ENCODE results near the gene KDM5A. TPM values are rescaled to one million over a fixed set of nuclear protein-coding genes. Genes with fewer than 3 reads are reported as not detected.
"Not testable (repeated sequence)": the region's sequence is repeated elsewhere in the genome, so short reads cannot be mapped to it uniquely, and the experiment has no call there.

Gene KDM5A
- 10 to 100 TPM; 28.6 to 53.2 (median 47.3) TPM for polyA plus RNA-seq (ENCODE audit: insufficient read depth in 1 of 5, insufficient read length in 5 of 5, low replicate concordance in 1 of 5)
- long read RNA-seq, donor 1, partial matches to known transcripts, result 0 of 2 reads
- long read RNA-seq, donor 1, other reads (novel, unspliced or antisense), result 0 of 2 reads
- long read RNA-seq, donor 2, result 0 reads
- long read RNA-seq, donor 3, result 0 reads
- long read RNA-seq, donor 4, partial matches to known transcripts, result 6 of 7 reads
- long read RNA-seq, donor 4, other reads (novel, unspliced or antisense), result 0 of 7 reads
- long read RNA-seq, donor 5, partial matches to known transcripts, result 0 of 1 reads
- long read RNA-seq, donor 5, other reads (novel, unspliced or antisense), result 0 of 1 reads
- long read RNA-seq, donor 6, partial matches to known transcripts, result 0 of 1 reads
- long read RNA-seq, donor 6, other reads (novel, unspliced or antisense), result 0 of 1 reads
- long read RNA-seq, donor 7, result 0 reads
- long read RNA-seq, donor 8, result 0 reads

- peak; percentile 96 to 98 for DNase-seq
Observed at GRCh38 chr12:389142-390096, at the start of gene KDM5A. Gene KDM5A, minus strand, starts transcription at chr12:389320. Its CDS starts 229 bp downstream, at chr12:389091.

- DNase-seq, result not testable (repeated sequence)
Observed at GRCh38 chr12:435737-436136, 46.6 kb upstream of the KDM5A start.

- no peak for DNase-seq
Observed at GRCh38 chr12:422526-422925, 33.4 kb upstream of the KDM5A start.

DNA sequence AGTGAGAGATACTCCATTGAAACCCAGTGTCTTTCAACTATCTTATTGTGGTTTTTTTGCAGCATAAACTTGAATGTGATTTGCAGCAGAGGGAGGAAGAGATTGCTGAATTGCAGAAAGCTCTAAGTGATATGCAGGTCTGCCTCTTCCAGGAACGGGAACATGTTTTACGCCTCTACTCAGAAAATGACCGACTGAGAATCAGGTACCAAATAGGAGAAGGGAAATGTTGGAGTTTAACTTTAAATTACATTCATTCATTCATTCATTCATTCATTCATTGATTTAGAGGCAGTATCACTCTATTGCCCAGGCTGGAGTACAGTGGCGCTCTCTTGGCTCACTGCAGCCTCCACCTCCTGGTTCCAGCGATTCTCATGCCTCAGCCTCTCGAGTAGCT, 29.3 kb upstream of the KDM5A start:
- no peak for DNase-seq

DNA sequence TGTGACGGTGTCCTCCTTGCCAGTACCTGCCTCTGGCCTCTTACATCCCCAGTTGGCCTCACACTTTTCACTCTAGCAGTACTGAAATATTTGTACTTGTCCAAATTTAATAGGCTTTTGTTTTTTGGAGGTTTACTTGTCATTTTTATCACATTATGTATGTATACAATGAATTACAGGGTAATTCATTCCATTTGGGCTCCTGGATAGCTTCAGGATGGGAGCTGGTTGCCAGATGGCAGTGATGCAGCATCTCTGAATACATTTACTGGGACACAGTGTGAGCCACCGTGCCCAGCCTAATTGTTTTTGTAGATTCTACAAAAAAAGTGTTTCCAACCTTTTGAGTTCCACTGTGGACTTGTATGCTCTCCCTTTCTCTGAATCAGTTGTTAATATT, 25.7 kb upstream of the KDM5A start:
- DNase-seq, result no peak

DNA sequence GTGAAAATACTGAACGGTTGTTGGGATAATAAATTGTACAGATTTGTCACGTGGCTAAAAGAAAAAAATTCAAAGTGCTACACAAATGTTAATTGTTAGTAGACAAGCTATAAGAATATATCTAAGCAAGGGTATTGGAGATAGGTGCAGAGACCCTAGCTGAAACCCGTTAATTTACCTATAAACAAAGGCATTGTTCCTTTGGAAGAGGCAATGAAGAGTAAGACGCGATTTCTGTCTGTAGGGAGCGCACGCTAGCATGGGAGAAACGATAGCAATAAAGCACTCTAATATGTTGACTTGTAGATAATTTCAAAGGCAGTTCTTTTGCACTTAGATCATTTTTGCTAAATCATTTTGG, 12.9 kb upstream of the KDM5A start:
- peak in 1 of 2 donors; percentile 28 for DNase-seq

DNA sequence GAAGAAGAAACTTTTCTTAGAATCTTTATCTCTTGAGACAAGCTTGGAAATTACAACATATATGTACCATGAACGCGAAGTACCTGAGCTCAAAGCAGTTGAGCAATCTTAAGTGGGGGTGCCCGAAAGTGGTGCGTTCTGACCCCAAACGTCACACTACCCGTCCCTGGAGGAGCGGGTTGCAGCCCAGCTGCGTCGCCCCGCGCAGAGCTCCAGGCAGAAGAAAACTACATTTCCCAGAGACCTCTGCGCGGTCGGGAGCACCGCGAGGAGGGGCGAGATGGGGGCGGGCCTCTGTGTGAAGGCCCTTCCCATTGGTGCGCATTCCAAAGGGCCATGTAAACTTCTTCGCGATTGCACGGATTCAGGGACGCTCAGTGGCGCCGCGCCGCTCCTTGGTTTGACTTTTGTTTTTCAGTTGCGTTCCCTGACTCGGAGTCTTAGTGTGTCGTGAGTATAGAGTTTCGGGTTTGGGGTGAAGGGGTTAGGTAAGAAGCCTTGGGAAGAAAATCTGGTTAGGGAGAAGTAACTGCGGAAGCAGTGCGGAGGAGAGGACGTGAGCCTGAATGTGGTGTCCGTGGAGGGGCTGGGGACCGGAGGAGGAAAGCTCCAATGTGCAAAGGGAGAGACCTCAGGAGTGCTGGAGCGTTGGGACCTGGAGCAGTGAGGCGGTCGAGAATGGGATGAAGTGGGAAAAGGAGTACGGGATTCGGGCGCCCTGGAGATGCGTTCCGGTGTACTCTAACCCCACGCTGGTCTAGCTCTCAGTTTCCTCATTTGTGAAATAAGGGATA, 12.3 kb upstream of the KDM5A start, which contains the start of gene CCDC77:
Gene CCDC77 (plus strand): TSS at position 410 of the 794 bp plus-strand sequence. CDS start 7,740 bp downstream, outside the sequence.
- DNase-seq, result peak; percentile 93 to 95

- DNase-seq, result no peak
Observed at GRCh38 chr12:400828-401227, 11.7 kb upstream of the KDM5A start.

DNA sequence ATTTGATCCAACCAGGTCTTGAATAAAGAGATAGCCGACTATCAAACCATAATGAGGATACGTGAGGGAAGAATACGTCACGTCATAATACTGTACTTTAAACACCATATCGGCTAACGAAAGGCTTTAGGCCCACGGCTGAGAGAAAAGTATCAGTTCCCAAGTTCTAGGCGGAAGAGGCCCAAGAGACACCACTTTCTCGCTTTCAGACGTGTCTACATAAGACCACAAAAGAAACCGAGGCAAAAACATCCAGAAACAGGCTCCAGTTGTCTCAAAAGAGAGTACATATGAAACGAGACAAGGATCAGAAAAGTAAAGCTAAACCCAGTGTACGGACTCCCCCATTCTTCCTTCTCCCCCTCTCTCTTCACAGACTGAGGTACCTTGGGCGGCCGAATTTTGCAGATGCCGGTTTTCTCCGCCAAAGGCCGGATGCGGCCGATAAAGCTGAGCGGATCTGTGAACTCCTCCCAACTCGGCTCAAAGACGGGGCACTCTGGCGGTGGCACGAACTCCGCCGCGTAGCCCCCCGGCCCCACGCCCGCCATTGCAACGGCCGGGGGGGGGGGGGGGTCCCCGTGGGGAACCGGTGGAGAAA, 479 bp downstream of the KDM5A start:
- peak in 1 of 2 donors; percentile 24 for DNase-seq

DNA sequence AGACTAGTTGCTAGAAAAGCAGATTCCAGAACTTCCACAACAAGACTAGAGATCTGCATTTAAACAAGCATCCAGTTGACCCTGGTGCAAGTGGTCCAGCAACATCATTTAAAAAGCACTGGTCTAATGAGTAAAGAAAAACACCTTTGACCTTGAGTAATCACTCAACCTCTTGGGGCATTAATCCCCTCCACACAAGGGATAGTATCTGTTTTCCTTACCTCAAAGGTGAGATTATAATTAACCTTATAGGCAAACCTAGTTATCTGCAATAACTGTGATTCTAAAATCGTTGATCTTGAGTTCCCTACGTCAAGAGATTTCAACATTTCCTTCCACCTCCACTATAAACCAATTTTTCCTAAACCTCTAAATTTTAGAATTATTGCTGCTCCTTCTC, 1.1 kb downstream of the KDM5A start:
- no peak for DNase-seq

DNA sequence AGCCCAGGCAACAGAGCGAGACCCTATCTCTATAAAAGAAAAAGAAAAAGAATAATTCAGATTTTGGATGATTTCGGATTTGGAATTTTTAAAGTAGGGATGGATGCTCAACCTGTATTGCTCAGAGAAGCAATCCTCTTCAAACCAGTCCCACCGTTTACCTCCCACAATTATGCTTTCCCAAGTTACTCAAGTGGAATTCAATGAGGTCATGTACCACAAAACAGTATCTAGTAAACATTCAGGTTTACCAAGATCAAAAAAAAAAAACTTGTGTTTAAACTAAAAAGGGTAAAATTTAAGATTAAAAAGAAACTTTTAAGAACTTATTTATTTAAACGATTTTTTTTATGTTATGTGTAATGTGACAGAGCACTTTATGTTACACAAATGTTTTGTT, 2.5 kb downstream of the KDM5A start:
- no peak for DNase-seq

GRCh38 chr12:370739-371485, 18.2 kb downstream of the KDM5A start:
- DNase-seq, result not testable (repeated sequence)

DNA sequence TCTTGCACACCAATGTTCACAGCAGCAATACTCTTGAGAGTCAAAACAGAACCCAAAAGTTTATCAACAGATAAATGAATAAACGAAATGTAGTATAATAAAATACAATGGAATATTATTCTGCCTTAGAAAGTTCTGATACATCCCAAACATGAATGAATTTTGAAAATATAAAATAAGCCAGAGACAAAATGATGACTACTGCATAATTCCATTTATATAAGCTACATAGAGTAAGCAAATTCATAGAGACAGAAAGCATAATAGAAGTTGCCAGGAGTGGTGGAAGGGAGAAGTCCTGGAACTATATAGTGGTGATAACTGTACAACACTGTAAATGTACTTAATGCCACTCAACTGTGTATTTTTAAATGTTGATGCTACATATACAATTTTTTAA, 21.1 kb downstream of the KDM5A start:
- no peak for DNase-seq

DNA sequence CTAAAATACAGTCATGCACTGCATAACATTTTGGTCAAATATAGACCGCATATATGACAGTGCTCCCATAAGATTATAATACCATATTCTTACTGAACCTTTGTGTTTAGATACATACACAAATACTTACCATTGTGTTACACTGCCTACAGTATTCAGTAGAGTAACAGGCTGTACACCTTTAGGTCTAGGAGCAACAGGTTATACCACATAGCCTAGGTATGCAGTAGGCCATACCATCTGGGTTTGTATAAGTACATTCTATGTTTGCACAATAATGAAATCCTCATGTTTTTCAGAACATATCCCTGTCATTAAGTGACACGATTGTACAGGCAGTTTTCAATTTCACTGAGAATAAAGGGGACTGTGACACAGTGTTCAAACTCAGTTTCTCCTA, 22.3 kb downstream of the KDM5A start:
- DNase-seq, result no peak

DNA sequence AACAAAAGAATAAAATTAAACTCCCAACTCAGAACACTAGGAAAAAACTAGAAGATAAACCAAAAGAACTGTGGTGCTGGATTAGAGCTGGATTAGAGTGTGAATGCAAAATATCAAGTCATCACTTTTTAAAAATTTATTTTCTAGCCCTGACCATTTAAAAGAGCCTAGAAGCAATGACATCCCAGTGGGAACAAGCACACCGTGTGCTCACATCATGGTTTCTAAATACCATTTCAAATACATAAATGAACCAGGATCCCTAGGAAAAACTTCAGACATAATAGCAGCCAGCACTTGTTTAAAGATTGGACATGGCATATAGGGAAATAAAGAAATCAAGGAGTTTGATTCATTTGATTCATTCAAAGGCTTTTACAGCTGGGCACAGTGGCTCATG, 30.0 kb downstream of the KDM5A start:
- no peak for DNase-seq

DNA sequence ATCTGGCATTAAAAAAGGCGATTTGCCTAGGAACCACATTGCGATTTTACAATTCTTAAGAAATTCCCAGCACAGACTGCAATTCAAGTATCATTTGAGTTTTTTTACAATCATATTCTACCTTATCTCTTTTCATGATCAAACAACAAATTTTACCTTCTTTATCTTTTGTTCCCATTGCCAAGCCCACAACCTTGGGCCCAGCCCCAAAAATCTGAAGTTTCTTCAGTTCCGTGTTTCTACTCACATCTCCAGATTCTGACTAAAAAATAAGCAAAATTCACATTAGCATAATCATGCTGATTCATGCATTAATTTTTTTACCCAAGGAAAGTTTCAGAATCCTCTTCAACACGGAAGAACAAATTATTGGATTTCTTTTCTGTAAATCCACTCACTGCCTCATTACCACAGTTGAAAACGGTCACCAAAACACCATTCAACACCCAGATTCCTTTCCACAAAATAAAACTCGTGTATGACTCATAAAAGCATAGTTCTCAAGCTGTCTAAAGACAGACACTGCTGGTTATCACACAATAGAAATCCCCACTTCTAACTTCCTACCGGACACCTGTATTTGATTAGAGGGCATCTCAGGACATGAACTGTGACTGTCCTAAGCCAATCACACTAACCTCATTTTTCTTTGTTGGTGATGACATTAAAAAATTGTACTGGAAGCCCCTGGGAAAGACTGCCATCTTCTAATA, 32.7 kb downstream of the KDM5A start:
- DNase-seq, result no peak

DNA sequence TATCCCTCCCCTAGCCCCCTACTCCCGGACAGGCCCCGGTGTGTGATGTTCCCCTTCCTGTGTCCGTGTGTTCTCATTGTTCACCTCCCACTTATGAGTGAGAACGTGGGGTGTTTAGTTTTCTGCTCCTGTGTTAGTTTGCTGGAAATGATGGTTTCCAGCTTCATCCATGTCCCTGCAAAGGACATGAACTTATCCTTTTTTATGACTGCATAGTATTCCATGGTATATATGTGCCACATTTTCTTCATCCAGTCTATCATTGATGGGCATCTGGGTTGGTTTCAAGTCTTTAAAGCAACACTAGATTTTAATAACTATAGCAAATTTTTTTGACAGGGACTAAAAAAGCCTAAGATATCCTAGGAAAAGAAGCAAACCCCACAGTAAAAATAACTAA, 37.9 kb downstream of the KDM5A start:
- not testable (repeated sequence) for DNase-seq

DNA sequence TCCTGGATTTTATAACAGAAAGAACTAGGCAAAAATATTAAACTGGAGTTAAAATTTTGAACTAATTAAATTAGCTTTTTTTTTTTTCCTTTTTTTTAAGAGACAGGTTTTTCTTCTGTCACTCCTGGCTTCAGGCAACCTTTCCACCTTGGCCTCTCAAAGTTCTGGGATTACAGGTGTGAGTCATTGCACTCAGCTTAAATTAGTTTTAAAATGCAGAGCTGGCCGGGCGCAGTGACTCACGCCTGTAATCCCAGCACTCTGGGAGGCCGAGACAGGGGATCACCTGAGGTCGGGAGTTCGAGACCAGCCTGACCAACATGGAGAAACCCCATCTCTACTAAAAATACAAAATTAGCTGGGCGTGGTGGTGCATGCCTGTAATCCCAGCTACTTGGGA, 39.5 kb downstream of the KDM5A start:
- DNase-seq, result not testable (repeated sequence)

DNA sequence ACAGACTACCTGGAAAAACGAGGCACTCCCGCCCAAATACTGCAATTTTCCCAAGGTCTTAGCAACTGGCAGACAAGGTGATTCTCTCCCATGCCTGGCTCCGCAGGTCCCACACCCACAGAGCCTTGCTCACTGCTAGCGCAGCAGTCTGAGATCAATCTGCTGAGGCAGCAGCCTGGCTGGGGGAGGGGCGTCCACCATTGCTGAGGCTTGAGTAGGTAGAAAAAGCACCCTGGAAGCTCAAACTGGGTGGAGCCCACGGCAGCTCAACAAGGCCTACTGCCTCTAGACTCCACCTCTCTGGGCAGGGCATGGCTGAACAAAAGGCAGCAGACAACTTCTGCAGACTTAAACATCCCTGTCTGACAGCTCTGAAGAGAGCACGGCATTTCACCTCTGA, 46.1 kb downstream of the KDM5A start:
- not testable (repeated sequence) for DNase-seq

DNA sequence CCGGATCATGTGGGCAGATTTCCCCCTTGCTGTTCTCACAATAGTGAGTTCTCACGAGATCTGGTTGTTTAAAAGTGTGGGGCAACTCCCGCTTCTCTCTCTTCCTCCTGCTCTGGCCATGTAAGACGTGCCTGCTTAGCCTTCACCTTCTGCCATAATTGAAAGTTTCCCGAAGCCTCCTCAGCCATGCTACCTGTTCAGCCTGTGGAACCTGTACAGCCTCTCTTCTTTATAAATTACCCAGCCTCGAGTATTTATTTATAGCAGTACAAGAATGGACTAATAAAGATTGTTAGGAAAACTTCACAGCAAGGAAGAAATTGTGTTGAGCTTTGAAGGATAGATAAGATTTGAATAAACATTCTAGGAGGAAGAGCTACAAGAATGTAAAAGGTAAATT, 52.1 kb downstream of the KDM5A start:
- no peak for DNase-seq
